Pancreas (tissue), 10 donors: ENCODE data around the gene PGP. TPM values are rescaled to one million over a fixed set of nuclear protein-coding genes. Genes with fewer than 3 reads are reported as not detected.

Source experiments
- ATAC-seq, 4 donors: fragments of 200-7000 bp; cut with Tn5 transposase; one replicate each; pipeline versions ENCODE4 v1.8.0 to v1.9.1; 2020; ENCODE audit warnings: mild to moderate bottlenecking in 4 of 4, moderate library complexity in 4 of 4
- DNase-seq, 6 donors: peaks; one replicate each; pipeline ENCODE4 v3.0.0-alpha.2; 2020
- FAIRE-seq: peaks from 2 replicates; lab custom pipeline; 2012; peaks lifted over from hg19 to GRCh38; lab: Jason Lieb, UNC
- H3K27ac ChIP-seq, 4 donors: fragments of 200-600 bp; sonication (generic); 1 replicate in 3 of 4; 2 replicates in 1 of 4; pipeline versions ENCODE4 v1.5.0 to v1.8.0; 2020
- H3K27me3 ChIP-seq, 4 donors: fragments of 200-600 bp; one replicate each; pipeline ENCODE4 v1.8.0; 2021
- H3K36me3 ChIP-seq, 3 donors: fragments of 200-600 bp; sonication (generic) in 1 of 3; one replicate each; pipeline versions ENCODE4 v1.5.0 to v1.8.0; 2020 to 2021
- H3K4me1 ChIP-seq, 3 donors: fragments of 200-600 bp; one replicate each; pipeline ENCODE4 v1.8.0; 2021
- H3K4me3 ChIP-seq, 4 donors: fragments of 200-600 bp; sonication (generic) in 2 of 4; one replicate each; pipeline versions ENCODE4 v1.5.0 to v1.8.0; 2020 to 2021
- H3K9me3 ChIP-seq, 4 donors: fragments of 200-600 bp; one replicate each; pipeline ENCODE4 v1.8.0; 2021
- CTCF ChIP-seq, 4 donors: fragments of 200-600 bp; sonication (generic) in 3 of 4; IDR thresholded peaks; one replicate each; pipeline versions ENCODE4 v1.5.0 to v1.8.0; 2021; ENCODE audit warnings: antibody characterized with exemption in 4 of 4
- WGBS, 2 donors: extraction: QIAGEN DNeasy Blood & Tissue Kit; methylation state at CpG; one replicate each; pipeline ENCODE4 v1.1.7; 2013; 5-methylcytosine and 5-hydroxymethylcytosine counted together
- intact Hi-C, 3 donors: fragments of 100-400 bp; cut with DNase I; formaldehyde crosslinking; loops; one replicate each; pipeline versions ENCODE4 v1.11.1 to v1.14.2; 2022
- polyA plus RNA-seq, 2 donors: library from polyadenylated mRNA; stranded (reverse); fragments of 200-250 nt; gene quantifications; one replicate each; pipeline ENCODE4 v1.2.3, GENCODE V29; 2013
- total RNA-seq, 6 donors: library from RNA; stranded (reverse); fragmentation: NEBNext Ultra II Directional in 4 of 6; extraction: Animal tissue kit (Norgen Biotek cat#: 25700) in 4 of 6; gene quantifications; one replicate each; pipeline versions ENCODE4 v1.2.1 to v1.2.4, GENCODE V29; 2021 to 2023
- donor health status: healthy with polysubstance abuse.
- donor health status: DM: no; HTN: no; CAD: no; lungs with moderate emphysema.
- donor health status: DM: no; HTN: no; CAD: no.
- donor health status: control.
- donor health status: control.
- donor health status: Bipolar disorder and iron deficiency.
- donor health status: DM: yes; HTN: yes; CAD: no.
- donor health status: DM: no; HTN: no; CAD: no.
- donor health status: DM: no; HTN: no; CAD: no.
- donor health status: DM: yes; HTN: yes; CAD: no.

PGP gene
- total and polyA plus RNA-seq, 8 donors: 2.9 to 10.2 (median 4.1) TPM

GRCh38 chr16:2166263-2167067, 48.2 kb downstream of the PGP start:
- no peaks in the 10 kb centered on the region for H3K4me1 ChIP-seq
- H3K27me3 ChIP-seq: no peaks in the 10 kb centered on the region
- intact Hi-C loops: no loop called here
- H3K9me3 ChIP-seq: no peaks in the 10 kb centered on the region
- H3K4me3 ChIP-seq: no peak overlapping the region
- FAIRE-seq: no peak
- ATAC-seq: no peak
- TF ChIP-seq CTCF (IDR thresholded peaks at IDR 0.05): no peak
- WGBS, 2 donors: 88 to 89% methylated on average over 17 of the region's 17 CpGs
- peaks cover 0 to 3% (median 0%) of the 10 kb centered on the region in 3 donors for H3K36me3 ChIP-seq
- no peak overlapping the region for H3K27ac ChIP-seq
- DNase-seq: no peak

- TF ChIP-seq CTCF (IDR thresholded peaks at IDR 0.05): no peak
- 92% methylated on average over 11 to 12 of the region's 12 CpGs for WGBS, 2 donors
- Histone ChIP-seq H3K4me1 (no peaks in the 10 kb centered on the region), H3K9me3 (no peaks in the 10 kb centered on the region), H3K4me3 (no peak overlapping the region), H3K27ac (no peak overlapping the region), H3K36me3 (peaks cover 0 to 3% (median 0%) of the 10 kb centered on the region in 3 donors), H3K27me3 (no peaks in the 10 kb centered on the region)
- intact Hi-C loops: no loop called here
- ATAC-seq (no peak), FAIRE-seq (no peak), DNase-seq (no peak)
Observed at GRCh38 chr16:2165861-2166260, 48.8 kb downstream of the PGP start.

GRCh38 chr16:2163211-2163881, 51.3 kb downstream of the PGP start:
- peak in 2 of 4 donors; percentile 17 to 38 for ATAC-seq
- Histone ChIP-seq H3K36me3 (peaks cover 0 to 3% (median 0%) of the 10 kb centered on the region in 3 donors), H3K27me3 (no peaks in the 10 kb centered on the region), H3K27ac (no peak overlapping the region), H3K9me3 (no peaks in the 10 kb centered on the region), H3K4me3 (no peak overlapping the region), H3K4me1 (no peaks in the 10 kb centered on the region)
- FAIRE-seq: no peak
- 92 to 96% methylated on average over 26 of the region's 26 CpGs for WGBS, 2 donors
- TF ChIP-seq CTCF (IDR thresholded peaks at IDR 0.05): no peak
- intact Hi-C loops: no loop called here
- DNase-seq: no peak

GRCh38 chr16:2162676-2163118, 51.9 kb downstream of the PGP start:
- FAIRE-seq (no peak), ATAC-seq (no peak), DNase-seq (no peak)
- Histone ChIP-seq H3K9me3 (no peaks in the 10 kb centered on the region), H3K4me1 (peaks cover 0 to 6% (median 3%) of the 10 kb centered on the region in 3 donors), H3K36me3 (peaks cover 0 to 2% (median 0%) of the 10 kb centered on the region in 3 donors), H3K27me3 (no peaks in the 10 kb centered on the region), H3K4me3 (no peak overlapping the region), H3K27ac (no peak overlapping the region)
- intact Hi-C loops: no loop called here
- 91 to 93% methylated on average over 13 of the region's 13 CpGs for WGBS, 2 donors
- TF ChIP-seq CTCF (IDR thresholded peaks at IDR 0.05): no peak
